Measurements from ENCODE around the gene SLC38A10. TPM values are rescaled to one million over a fixed set of nuclear protein-coding genes. Genes with fewer than 3 reads are reported as not detected.

The SLC38A10 gene
- total RNA-seq, 1 donor from 2014 or later: 87.3 TPM

DNA sequence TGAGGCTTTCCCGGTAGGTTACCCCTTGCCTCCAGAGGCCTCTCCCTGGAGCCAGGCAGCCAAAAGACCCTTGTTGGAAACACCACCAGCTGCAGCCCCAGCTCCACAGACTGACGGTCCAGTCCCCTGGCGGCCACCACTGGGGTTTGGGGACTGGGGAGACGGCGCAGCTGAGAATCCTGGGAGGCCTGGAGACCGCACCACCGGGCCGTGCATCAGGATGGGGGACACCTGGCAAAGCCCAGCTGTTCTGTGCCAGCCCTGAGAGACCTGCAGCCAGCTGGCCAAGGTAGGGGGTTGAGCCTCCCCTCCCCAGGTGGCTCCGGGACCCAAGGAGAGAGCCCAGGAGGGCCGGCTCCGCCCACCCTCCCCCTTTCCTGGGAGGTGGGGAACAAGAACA, 8.3 kb upstream of the SLC38A10 start:
- H3K36me3 ChIP-seq: no peaks in the 10 kb centered on the region
- TF ChIP-seq, protein P1, sequence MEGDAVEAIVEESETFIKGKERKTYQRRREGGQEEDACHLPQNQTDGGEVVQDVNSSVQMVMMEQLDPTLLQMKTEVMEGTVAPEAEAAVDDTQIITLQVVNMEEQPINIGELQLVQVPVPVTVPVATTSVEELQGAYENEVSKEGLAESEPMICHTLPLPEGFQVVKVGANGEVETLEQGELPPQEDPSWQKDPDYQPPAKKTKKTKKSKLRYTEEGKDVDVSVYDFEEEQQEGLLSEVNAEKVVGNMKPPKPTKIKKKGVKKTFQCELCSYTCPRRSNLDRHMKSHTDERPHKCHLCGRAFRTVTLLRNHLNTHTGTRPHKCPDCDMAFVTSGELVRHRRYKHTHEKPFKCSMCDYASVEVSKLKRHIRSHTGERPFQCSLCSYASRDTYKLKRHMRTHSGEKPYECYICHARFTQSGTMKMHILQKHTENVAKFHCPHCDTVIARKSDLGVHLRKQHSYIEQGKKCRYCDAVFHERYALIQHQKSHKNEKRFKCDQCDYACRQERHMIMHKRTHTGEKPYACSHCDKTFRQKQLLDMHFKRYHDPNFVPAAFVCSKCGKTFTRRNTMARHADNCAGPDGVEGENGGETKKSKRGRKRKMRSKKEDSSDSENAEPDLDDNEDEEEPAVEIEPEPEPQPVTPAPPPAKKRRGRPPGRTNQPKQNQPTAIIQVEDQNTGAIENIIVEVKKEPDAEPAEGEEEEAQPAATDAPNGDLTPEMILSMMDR (IDR thresholded peaks at IDR 0.05): no peak
- no peak overlapping the region for H3K4me3 ChIP-seq
- H3K4me1 ChIP-seq: peaks cover 5% of the 10 kb centered on the region
- intact Hi-C loops (cut with DNase I): no loop called here
- no peaks in the 10 kb centered on the region for H3K9me3 ChIP-seq
- no peaks in the 10 kb centered on the region for H3K27me3 ChIP-seq
- no peak overlapping the region for H3K27ac ChIP-seq
- ATAC-seq (no peak), DNase-seq (no peak)

DNA sequence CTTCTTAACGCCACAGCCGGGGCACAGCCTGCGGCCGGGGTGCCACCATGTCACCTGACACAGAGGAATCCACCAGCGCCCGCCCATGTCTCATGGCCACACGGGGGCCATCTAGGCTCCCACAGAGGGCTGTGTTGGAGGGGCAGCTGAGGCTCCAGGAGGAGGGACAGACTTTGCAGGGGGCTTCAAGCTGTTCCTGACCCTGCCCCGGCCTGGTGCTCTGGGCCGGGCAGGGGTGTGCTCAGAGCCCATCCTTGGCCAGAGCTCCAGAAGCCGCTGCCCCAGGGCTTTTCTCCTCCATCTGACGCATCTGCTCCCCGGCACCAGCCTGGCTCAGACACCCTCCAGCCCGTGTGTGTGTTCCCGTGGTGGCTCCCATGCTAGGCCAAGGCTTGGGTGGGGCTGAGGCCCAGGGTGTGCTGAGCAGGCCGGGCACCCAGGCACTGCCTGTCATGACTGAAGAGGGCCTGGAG, 7.8 kb upstream of the SLC38A10 start:
- intact Hi-C loops (cut with DNase I): no loop called here
- Histone ChIP-seq H3K36me3 (no peaks in the 10 kb centered on the region), H3K27me3 (no peaks in the 10 kb centered on the region), H3K27ac (no peak overlapping the region), H3K4me1 (peaks cover 5% of the 10 kb centered on the region), H3K9me3 (no peaks in the 10 kb centered on the region), H3K4me3 (no peak overlapping the region)
- ATAC-seq (no peak), DNase-seq (no peak)
- TF ChIP-seq, protein P1 (IDR thresholded peaks at IDR 0.05): no peak

GRCh38 chr17:81302324-81302723, 7.2 kb upstream of the SLC38A10 start:
- H3K4me3 ChIP-seq: no peak overlapping the region
- H3K27me3 ChIP-seq: no peaks in the 10 kb centered on the region
- DNase-seq (no peak), ATAC-seq (no peak)
- H3K4me1 ChIP-seq: peaks cover 5% of the 10 kb centered on the region
- no peaks in the 10 kb centered on the region for H3K36me3 ChIP-seq
- H3K9me3 ChIP-seq: no peaks in the 10 kb centered on the region
- intact Hi-C loops (cut with DNase I): no loop called here
- no peak overlapping the region for H3K27ac ChIP-seq
- TF ChIP-seq, protein P1 (IDR thresholded peaks at IDR 0.05): no peak

- Histone ChIP-seq H3K36me3 (no peaks in the 10 kb centered on the region), H3K4me1 (peaks cover 7% of the 10 kb centered on the region), H3K9me3 (no peaks in the 10 kb centered on the region), H3K27me3 (no peaks in the 10 kb centered on the region), H3K4me3 (no peak overlapping the region), H3K27ac (no peak overlapping the region)
- intact Hi-C loops (cut with DNase I): no loop called here
- TF ChIP-seq, protein P1 (IDR thresholded peaks at IDR 0.05): no peak
- ATAC-seq (no peak), DNase-seq (no peak)
Measured at GRCh38 chr17:81301195-81302144, 6.4 kb upstream of the SLC38A10 start.

- Histone ChIP-seq H3K4me1 (peaks cover 15% of the 10 kb centered on the region), H3K36me3 (no peaks in the 10 kb centered on the region), H3K9me3 (no peaks in the 10 kb centered on the region), H3K27me3 (no peaks in the 10 kb centered on the region), H3K4me3 (no peak overlapping the region), H3K27ac (no peak overlapping the region)
- DNase-seq (no peak), ATAC-seq (no peak)
- intact Hi-C loops (cut with DNase I): no loop called here
- TF ChIP-seq, protein P1 (IDR thresholded peaks at IDR 0.05): no peak
Measured at GRCh38 chr17:81300586-81301155, 5.6 kb upstream of the SLC38A10 start.

Measured in upper lobe of right lung (tissue), 1 donor.